ENCODE data around the gene ZNF48.

The ZNF48 gene

GRCh38 chr16:30445408-30446202 is 50.4 kb downstream of the ZNF48 start, which contains the start of gene SEPHS2:
Gene SEPHS2 (minus strand): TSS chr16:30445874. CDS start chr16:30445727, 147 bp downstream.
- peak within 1 kb of the TSS; percentile 91 for H3K4me3 ChIP-seq (ENCODE audit: low read depth, low read length)
- TF ChIP-seq POLR2A (IDR thresholded peaks at IDR 0.05; ENCODE audit: extremely low read depth, insufficient read length): peak; percentile 94
- TF ChIP-seq CTCF (IDR thresholded peaks at IDR 0.05; ENCODE audit: low read depth, low read length): peak; percentile 33
- TF ChIP-seq MYC (IDR thresholded peaks at IDR 0.05; ENCODE audit: low read depth, low read length): peak; percentile 70
- peak; percentile 96 for TF ChIP-seq MAX (IDR thresholded peaks at IDR 0.05; ENCODE audit: low read depth, low read length)
- DNase-seq (ENCODE audit: low read depth): peak; percentile 97

- H3K4me3 ChIP-seq (ENCODE audit: low read depth, low read length): peak overlapping the region; percentile 91
- TF ChIP-seq POLR2A (IDR thresholded peaks at IDR 0.05; ENCODE audit: extremely low read depth, insufficient read length): no peak
Observed at GRCh38 chr16:30446203-30446595, 51.0 kb downstream of the ZNF48 start.

GRCh38 chr16:30447512-30448226 is 52.4 kb downstream of the ZNF48 start:
- DNase-seq (ENCODE audit: low read depth): no peak
- H3K4me3 ChIP-seq (ENCODE audit: low read depth, low read length): no peak overlapping the region
- TF ChIP-seq POLR2A (IDR thresholded peaks at IDR 0.05; ENCODE audit: extremely low read depth, insufficient read length) (no peak), MYC (IDR thresholded peaks at IDR 0.05; ENCODE audit: low read depth, low read length) (no peak)

More at GRCh38 chr16:30446203-30446595, 51.0 kb downstream of the ZNF48 start:
- no peak for DNase-seq (ENCODE audit: low read depth)

GRCh38 chr16:30449116-30449435 is 53.9 kb downstream of the ZNF48 start:
- DNase-seq (ENCODE audit: low read depth): no peak
- TF ChIP-seq MAX (IDR thresholded peaks at IDR 0.05; ENCODE audit: low read depth, low read length): no peak
- no peak for TF ChIP-seq CTCF (IDR thresholded peaks at IDR 0.05; ENCODE audit: low read depth, low read length)
- TF ChIP-seq MYC (IDR thresholded peaks at IDR 0.05; ENCODE audit: low read depth, low read length): no peak
- no peak for TF ChIP-seq POLR2A (IDR thresholded peaks at IDR 0.05; ENCODE audit: extremely low read depth, insufficient read length)
- H3K4me3 ChIP-seq (ENCODE audit: low read depth, low read length): no peak overlapping the region

Data from NB4 (cell line).